DOHH2 (cell line): ENCODE results near the gene SMIM9.

Experiments used
- H3F3A ChIP-seq: fragments of 200-600 bp; sonication (generic), shearing (Covaris generic); 2 replicates; pipeline ENCODE4 v1.6.0; 2016; ENCODE audit warnings: antibody characterized with exemption, mild to moderate bottlenecking; ENCODE audit not compliant: control insufficient read depth, insufficient read depth
- H3K27ac ChIP-seq: fragments of 200-600 bp; sonication (generic); 2 replicates; pipeline ENCODE4 v1.5.1; 2014; ENCODE audit warnings: low read depth, mild to moderate bottlenecking, low read length, moderate library complexity
- H3K27me3 ChIP-seq: fragments of 200-600 bp; sonication (generic); 2 replicates; pipeline ENCODE4 v1.6.1; 2014; ENCODE audit warnings: mild to moderate bottlenecking, low read length, mixed read lengths; ENCODE audit not compliant: control insufficient read depth
- H3K36me3 ChIP-seq: fragments of 200-600 bp; sonication (generic); 2 replicates; pipeline ENCODE4 v1.6.1; 2014; ENCODE audit warnings: mild to moderate bottlenecking, low read length, moderate library complexity, mixed read lengths; ENCODE audit not compliant: control insufficient read depth
- H3K4me1 ChIP-seq: fragments of 200-600 bp; sonication (generic); 2 replicates; pipeline ENCODE4 v1.6.1; 2014; ENCODE audit warnings: mild to moderate bottlenecking, low read length, mixed read lengths; ENCODE audit not compliant: control insufficient read depth
- H3K4me2 ChIP-seq: fragments of 200-600 bp; sonication (generic); 2 replicates; pipeline ENCODE4 v1.6.0; 2014; ENCODE audit warnings: mild to moderate bottlenecking, low read length, moderate library complexity
- H3K4me3 ChIP-seq: fragments of 200-600 bp; sonication (generic); 2 replicates; pipeline ENCODE4 v1.5.1; 2014; ENCODE audit warnings: mild to moderate bottlenecking, low read length, mixed read lengths
- H3K79me2 ChIP-seq: fragments of 200-600 bp; sonication (generic); 2 replicates; pipeline ENCODE4 v1.6.1; 2014; ENCODE audit warnings: mild to moderate bottlenecking, low read length, mixed read lengths; ENCODE audit not compliant: control insufficient read depth
- H3K9me2 ChIP-seq: fragments of 200-600 bp; sonication (generic); replicated peaks from 2 replicates; pipeline ENCODE4 v1.6.1; 2014; ENCODE audit warnings: mild to moderate bottlenecking, low read length, mixed read lengths; ENCODE audit not compliant: control insufficient read depth
- H3K9me3 ChIP-seq: fragments of 200-600 bp; sonication (generic); 2 replicates; pipeline ENCODE4 v1.6.1; 2014; ENCODE audit warnings: antibody characterized with exemption, low read length, mixed read lengths; ENCODE audit not compliant: control insufficient read depth, insufficient read depth
- H4K20me1 ChIP-seq: fragments of 200-600 bp; sonication (generic); 2 replicates; pipeline ENCODE4 v1.6.0; 2014; ENCODE audit warnings: low read depth, mild to moderate bottlenecking, antibody characterized with exemption, low read length, moderate library complexity; ENCODE audit not compliant: control insufficient read depth, insufficient read depth
- CTCF ChIP-seq: fragments of 200-600 bp; sonication (generic); IDR thresholded peaks from one replicate; pipeline ENCODE4 v1.5.1; 2014; ENCODE audit warnings: antibody characterized with exemption, mild to moderate bottlenecking, low read depth, low read length; ENCODE audit not compliant: poor library complexity, severe bottlenecking
- EZH2phosphoT487 ChIP-seq: fragments of 200-600 bp; sonication (generic); IDR thresholded peaks from 2 replicates; pipeline ENCODE4 v1.6.1; 2017; ENCODE audit warnings: borderline replicate concordance, mild to moderate bottlenecking, antibody characterized with exemption, low read length, moderate library complexity, mixed read lengths

Gene SMIM9

GRCh38 chrX:154822029-154822428 lies 12.4 kb downstream of the SMIM9 start:
- H3K4me2 ChIP-seq = no peak overlapping the region
- no peak overlapping the region for H3K27ac ChIP-seq

GRCh38 chrX:154821523-154821922 lies 12.9 kb downstream of the SMIM9 start:
- H3K27me3 ChIP-seq = no peaks in the 10 kb centered on the region
- H3K9me2 ChIP-seq = no peaks in the 10 kb centered on the region
- H3K9me3 ChIP-seq = no peaks in the 10 kb centered on the region
- H3F3A ChIP-seq = no peaks in the 10 kb centered on the region
- H3K27ac ChIP-seq = no peak overlapping the region
- no peak overlapping the region for H3K4me3 ChIP-seq
- no peaks in the 10 kb centered on the region for H4K20me1 ChIP-seq
- H3K4me2 ChIP-seq = no peak overlapping the region
- TF ChIP-seq CTCF (no peak), EZH2phosphoT487 (no peak)
- no peaks in the 10 kb centered on the region for H3K36me3 ChIP-seq
- H3K79me2 ChIP-seq = no peaks in the 10 kb centered on the region
- H3K4me1 ChIP-seq = peaks cover 18% of the 10 kb centered on the region

More at GRCh38 chrX:154822029-154822428, 12.4 kb downstream of the SMIM9 start:
- H3K9me3 ChIP-seq = no peaks in the 10 kb centered on the region
- no peaks in the 10 kb centered on the region for H4K20me1 ChIP-seq
- no peak overlapping the region for H3K4me3 ChIP-seq
- no peaks in the 10 kb centered on the region for H3K36me3 ChIP-seq
- H3K27me3 ChIP-seq = no peaks in the 10 kb centered on the region
- H3K4me1 ChIP-seq = peaks cover 18% of the 10 kb centered on the region
- no peak for TF ChIP-seq EZH2phosphoT487
- TF ChIP-seq CTCF = no peak
- no peaks in the 10 kb centered on the region for H3K9me2 ChIP-seq
- no peaks in the 10 kb centered on the region for H3F3A ChIP-seq
- no peaks in the 10 kb centered on the region for H3K79me2 ChIP-seq

- Histone ChIP-seq H4K20me1 (no peaks in the 10 kb centered on the region), H3F3A (no peaks in the 10 kb centered on the region), H3K36me3 (no peaks in the 10 kb centered on the region), H3K4me3 (peak overlapping the region; percentile 55), H3K27ac (peak overlapping the region; percentile 51), H3K79me2 (no peaks in the 10 kb centered on the region), H3K27me3 (no peaks in the 10 kb centered on the region), H3K9me3 (no peaks in the 10 kb centered on the region), H3K4me2 (peak overlapping the region; percentile 62), H3K4me1 (peaks cover 18% of the 10 kb centered on the region), H3K9me2 (no peaks in the 10 kb centered on the region)
- TF ChIP-seq EZH2phosphoT487 (no peak), CTCF (no peak)
Measured at GRCh38 chrX:154819771-154820341, 14.6 kb downstream of the SMIM9 start.
